Breast epithelium (tissue), 4 donors: ENCODE measurements around the gene PRDX4. TPM values are rescaled to one million over a fixed set of nuclear protein-coding genes. Genes with fewer than 3 reads are reported as not detected.

Experiments
- DNase-seq, 2 donors: peaks; one replicate each; pipeline ENCODE4 v3.0.0-alpha.2; 2019; ENCODE audit warnings: low spot score in 2 of 2
- H3K27ac ChIP-seq, 2 donors: fragments of 200-600 bp; sonication (generic) in 1 of 2; one replicate each; pipeline ENCODE4 v1.5.1; 2016 to 2019; ENCODE audit warnings: mild to moderate bottlenecking in 1 of 2
- H3K27me3 ChIP-seq, 2 donors: fragments of 200-600 bp; sonication (generic) in 1 of 2; one replicate each; pipeline versions ENCODE4 v1.5.1 to v1.6.0; 2017 to 2019; ENCODE audit warnings: control low read depth in 1 of 2, mild to moderate bottlenecking in 1 of 2
- H3K36me3 ChIP-seq: fragments of 200-600 bp; one replicate; pipeline ENCODE4 v1.5.1; 2019
- H3K4me1 ChIP-seq, 2 donors: fragments of 200-600 bp; sonication (generic); one replicate each; pipeline ENCODE4 v1.5.1; 2016 to 2019; ENCODE audit warnings: control low read depth in 1 of 2
- H3K4me3 ChIP-seq, 3 donors: fragments of 200-600 bp; sonication (generic); 1 replicate in 2 of 3; 2 replicates in 1 of 3; pipeline ENCODE4 v1.5.1; 2016 to 2019; ENCODE audit warnings: mild to moderate bottlenecking in 3 of 3, moderate library complexity in 2 of 3
- H3K9me3 ChIP-seq, 2 donors: fragments of 200-600 bp; sonication (generic) in 1 of 2; one replicate each; pipeline ENCODE4 v1.5.1; 2016 to 2019; ENCODE audit warnings: control low read depth in 1 of 2
- CTCF ChIP-seq, 3 donors: fragments of 450-650 bp; IDR thresholded peaks; one replicate each; pipeline ENCODE4 v1.5.1; 2016 to 2017; ENCODE audit warnings: antibody characterized with exemption in 3 of 3, mild to moderate bottlenecking in 3 of 3, moderate library complexity in 3 of 3
- POLR2A ChIP-seq: fragments of 450-650 bp; IDR thresholded peaks from one replicate; pipeline ENCODE4 v1.6.1; 2016; ENCODE audit warnings: antibody characterized with exemption, mild to moderate bottlenecking, moderate library complexity
- POLR2AphosphoS5 ChIP-seq, 3 donors: sonication (generic); formaldehyde crosslinking; IDR thresholded peaks; one replicate each; pipeline ENCODE4 v1.6.1; 2017; ENCODE audit warnings: antibody characterized with exemption in 3 of 3
- intact Hi-C: fragments of 100-400 bp; cut with DNase I; formaldehyde crosslinking; loops from one replicate; pipeline ENCODE4 v1.15.1; 2023; ENCODE audit warnings: low total_unique reads
- total RNA-seq, 3 donors: library from RNA; depleted of rRNA; stranded (reverse); fragments of >200 nt; gene quantifications; one replicate each; pipeline ENCODE4 v1.1.0, GENCODE V29; 2016

Gene PRDX4
- 100 to 1,000 TPM in 1 of 3 donors, 10 to 100 TPM in 2; 71.8 to 120 (median 72.9) TPM for total RNA-seq

- Histone ChIP-seq H3K4me1 (no peaks in the 10 kb centered on the region), H3K9me3 (no peaks in the 10 kb centered on the region), H3K36me3 (no peaks in the 10 kb centered on the region), H3K4me3 (peak within 1 kb of the TSS; percentile 55 to 82 (median 59)), H3K27ac (peak within 1 kb of the TSS; percentile 76 to 84), H3K27me3 (peaks cover 0 to 17% of the 10 kb centered on the region in 2 donors)
- peak; percentile 76 to 86 for DNase-seq
- intact Hi-C loops, result no loop called here
- peak in 2 of 3 donors; percentile 22 to 47 for TF ChIP-seq POLR2AphosphoS5 (IDR thresholded peaks at IDR 0.05)
- TF ChIP-seq POLR2A, result peak; percentile 35
- no peak for TF ChIP-seq CTCF (IDR thresholded peaks at IDR 0.05)
Measured at GRCh38 chrX:23667239-23668177, at the start of gene PRDX4. Gene PRDX4, plus strand, starts transcription at chrX:23667493. Its CDS starts 78 bp downstream, at chrX:23667571.

GRCh38 chrX:23621621-23622265 lies 45.5 kb upstream of the PRDX4 start:
- H3K36me3 ChIP-seq, result no peaks in the 10 kb centered on the region
- intact Hi-C loops, result no loop called here
- no peaks in the 10 kb centered on the region for H3K9me3 ChIP-seq
- no peak overlapping the region for H3K27ac ChIP-seq
- no peak for DNase-seq
- peaks cover 0 to 21% of the 10 kb centered on the region in 2 donors for H3K27me3 ChIP-seq
- no peaks in the 10 kb centered on the region for H3K4me1 ChIP-seq
- TF ChIP-seq CTCF (IDR thresholded peaks at IDR 0.05), result no peak
- no peak for TF ChIP-seq POLR2AphosphoS5 (IDR thresholded peaks at IDR 0.05)
- no peak for TF ChIP-seq POLR2A
- no peak overlapping the region for H3K4me3 ChIP-seq

GRCh38 chrX:23623797-23624196 lies 43.5 kb upstream of the PRDX4 start:
- no peak for DNase-seq
- H3K27ac ChIP-seq, result no peak overlapping the region

GRCh38 chrX:23626651-23627050 lies 40.6 kb upstream of the PRDX4 start:
- intact Hi-C loops, result no loop called here
- no peak overlapping the region for H3K4me3 ChIP-seq
- no peaks in the 10 kb centered on the region for H3K4me1 ChIP-seq
- no peaks in the 10 kb centered on the region for H3K9me3 ChIP-seq
- H3K27ac ChIP-seq, result no peak overlapping the region
- TF ChIP-seq POLR2AphosphoS5 (IDR thresholded peaks at IDR 0.05) (no peak), CTCF (IDR thresholded peaks at IDR 0.05) (no peak), POLR2A (no peak)
- peaks cover 0 to 11% of the 10 kb centered on the region in 2 donors for H3K27me3 ChIP-seq
- H3K36me3 ChIP-seq, result no peaks in the 10 kb centered on the region
- no peak for DNase-seq

More at GRCh38 chrX:23623797-23624196, 43.5 kb upstream of the PRDX4 start:
- H3K4me3 ChIP-seq, result no peak overlapping the region
- no peaks in the 10 kb centered on the region for H3K9me3 ChIP-seq
- no peaks in the 10 kb centered on the region for H3K4me1 ChIP-seq
- peaks cover 0 to 21% of the 10 kb centered on the region in 2 donors for H3K27me3 ChIP-seq
- H3K36me3 ChIP-seq, result no peaks in the 10 kb centered on the region
- intact Hi-C loops, result no loop called here
- TF ChIP-seq POLR2A (no peak), CTCF (IDR thresholded peaks at IDR 0.05) (no peak), POLR2AphosphoS5 (IDR thresholded peaks at IDR 0.05) (no peak)

- Histone ChIP-seq H3K27ac (no peak overlapping the region), H3K9me3 (no peaks in the 10 kb centered on the region), H3K4me1 (no peaks in the 10 kb centered on the region), H3K36me3 (no peaks in the 10 kb centered on the region), H3K4me3 (no peak overlapping the region), H3K27me3 (peaks cover 0 to 5% of the 10 kb centered on the region in 2 donors)
- no peak for TF ChIP-seq POLR2A
- no peak for TF ChIP-seq POLR2AphosphoS5 (IDR thresholded peaks at IDR 0.05)
- no peak for TF ChIP-seq CTCF (IDR thresholded peaks at IDR 0.05)
- intact Hi-C loops, result no loop called here
- no peak for DNase-seq
Measured at GRCh38 chrX:23628131-23628530, 39.2 kb upstream of the PRDX4 start.
